Natural killer cell (primary cell): ENCODE results near the gene PLCH1. TPM values are rescaled to one million over a fixed set of nuclear protein-coding genes. Genes with fewer than 3 reads are reported as not detected.

Experiments
- ATAC-seq, 3 donors: fragments of 150-1000 bp in 2 of 3; fragments of 200-7000 bp in 1 of 3; cut with Tn5 transposase; 1 replicate in 1 of 3; 2 replicates in 2 of 3; pipeline ENCODE4 v1.10.0; 2021; ENCODE audit warnings: mild to moderate bottlenecking in 2 of 3, moderate library complexity in 2 of 3
- DNase-seq, 2 donors: peaks; one replicate each; pipeline versions ENCODE4 v3.0.0 to v3.0.0-alpha.2; 2013 to 2021; ENCODE audit warnings: mixed read lengths in 1 of 2
- H3K27ac ChIP-seq: one replicate; pipeline ENCODE4 v1.5.1; 2013; ENCODE audit warnings: mild to moderate bottlenecking, low read length
- H3K27me3 ChIP-seq: one replicate; pipeline ENCODE4 v1.6.1; 2013; ENCODE audit warnings: low read length; ENCODE audit not compliant: control insufficient read depth, insufficient read depth
- H3K36me3 ChIP-seq: one replicate; pipeline ENCODE4 v1.6.1; 2013; ENCODE audit warnings: low read length; ENCODE audit not compliant: control insufficient read depth, insufficient read depth
- H3K4me1 ChIP-seq: one replicate; pipeline ENCODE4 v1.6.1; 2013; ENCODE audit warnings: low read length; ENCODE audit not compliant: control insufficient read depth, insufficient read depth
- H3K4me3 ChIP-seq: one replicate; pipeline ENCODE4 v1.5.1; 2013; ENCODE audit warnings: low read length
- H3K9me3 ChIP-seq: one replicate; pipeline ENCODE4 v1.6.1; 2013; ENCODE audit warnings: low read length; ENCODE audit not compliant: control insufficient read depth, insufficient read depth
- H3K27ac Mint-ChIP-seq, 2 donors: one replicate each; pipeline ENCODE4 v1.8.0; 2022; ENCODE audit warnings: mild to moderate bottlenecking in 2 of 2, mixed read lengths in 2 of 2, moderate library complexity in 1 of 2
- H3K27me3 Mint-ChIP-seq, 2 donors: one replicate each; pipeline ENCODE4 v1.8.0; 2022; ENCODE audit warnings: low read depth in 2 of 2, mixed read lengths in 2 of 2
- H3K36me3 Mint-ChIP-seq: one replicate; pipeline ENCODE4 v1.8.0; 2022; ENCODE audit warnings: mixed read lengths
- H3K4me1 Mint-ChIP-seq, 2 donors: one replicate each; pipeline ENCODE4 v1.8.0; 2022; ENCODE audit warnings: mixed read lengths in 2 of 2
- H3K4me3 Mint-ChIP-seq: one replicate; pipeline ENCODE4 v1.8.0; 2022; ENCODE audit warnings: mild to moderate bottlenecking, moderate library complexity, mixed read lengths
- H3K9me3 Mint-ChIP-seq, 2 donors: one replicate each; pipeline ENCODE4 v1.8.0; 2022; ENCODE audit warnings: mixed read lengths in 2 of 2
- WGBS: methylation state at CpG from one replicate; pipeline ENCODE4 v1.1.7; 2013; ENCODE audit warnings: missing lambda C conversion rate; ENCODE audit not compliant: insufficient coverage; 5-methylcytosine and 5-hydroxymethylcytosine counted together
- intact Hi-C: fragments of 100-400 bp; cut with micrococcal nuclease; formaldehyde crosslinking; loops from one replicate; pipeline ENCODE4 v1.14.2; 2022
- total RNA-seq, 4 donors: library from RNA; stranded (reverse); fragments of 120-200 nt in 1 of 4; gene quantifications; one replicate each; pipeline versions ENCODE4 v1.2.3 to v1.2.4, GENCODE V29; 2013 to 2022
- TF ChIP-seq, protein P1 (sequence below): fragments of 200-600 bp; IDR thresholded peaks from one replicate; pipeline ENCODE4 v1.8.0; 2022; ENCODE audit warnings: antibody characterized with exemption

PLCH1 gene
- total RNA-seq, 3 donors from 2014 or later (not counting 1 experiment from before 2014, with no cell fraction given), result 0.05 to 0.26 (median 0.08) TPM

- TF ChIP-seq, protein P1, sequence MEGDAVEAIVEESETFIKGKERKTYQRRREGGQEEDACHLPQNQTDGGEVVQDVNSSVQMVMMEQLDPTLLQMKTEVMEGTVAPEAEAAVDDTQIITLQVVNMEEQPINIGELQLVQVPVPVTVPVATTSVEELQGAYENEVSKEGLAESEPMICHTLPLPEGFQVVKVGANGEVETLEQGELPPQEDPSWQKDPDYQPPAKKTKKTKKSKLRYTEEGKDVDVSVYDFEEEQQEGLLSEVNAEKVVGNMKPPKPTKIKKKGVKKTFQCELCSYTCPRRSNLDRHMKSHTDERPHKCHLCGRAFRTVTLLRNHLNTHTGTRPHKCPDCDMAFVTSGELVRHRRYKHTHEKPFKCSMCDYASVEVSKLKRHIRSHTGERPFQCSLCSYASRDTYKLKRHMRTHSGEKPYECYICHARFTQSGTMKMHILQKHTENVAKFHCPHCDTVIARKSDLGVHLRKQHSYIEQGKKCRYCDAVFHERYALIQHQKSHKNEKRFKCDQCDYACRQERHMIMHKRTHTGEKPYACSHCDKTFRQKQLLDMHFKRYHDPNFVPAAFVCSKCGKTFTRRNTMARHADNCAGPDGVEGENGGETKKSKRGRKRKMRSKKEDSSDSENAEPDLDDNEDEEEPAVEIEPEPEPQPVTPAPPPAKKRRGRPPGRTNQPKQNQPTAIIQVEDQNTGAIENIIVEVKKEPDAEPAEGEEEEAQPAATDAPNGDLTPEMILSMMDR, result no peak
- Mint-ChIP-seq H3K4me1 (peaks cover 17 to 24% of the 10 kb centered on the region in 2 donors), H3K36me3 (no peaks in the 10 kb centered on the region), H3K27me3 (peaks cover 43 to 57% of the 10 kb centered on the region in 2 donors), H3K27ac (no peak overlapping the region), H3K4me3 (peak overlapping the region; percentile 53), H3K9me3 (no peaks in the 10 kb centered on the region)
- Histone ChIP-seq H3K27me3 (peaks cover 27% of the 10 kb centered on the region), H3K27ac (no peak overlapping the region), H3K36me3 (no peaks in the 10 kb centered on the region), H3K4me3 (no peak overlapping the region), H3K9me3 (no peaks in the 10 kb centered on the region), H3K4me1 (peaks cover 19% of the 10 kb centered on the region)
- ATAC-seq (no peak), DNase-seq (no peak)
- 78% methylated on average over 1 of the region's 2 CpGs for WGBS
- intact Hi-C loops, result loop anchor here (10.0 kb wide), 1 partner anchor 127 kb away; the partner anchor contains the start of gene GMPS
Observed at GRCh38 chr3:155747286-155747945, 2.5 kb upstream of the PLCH1 start.

DNA sequence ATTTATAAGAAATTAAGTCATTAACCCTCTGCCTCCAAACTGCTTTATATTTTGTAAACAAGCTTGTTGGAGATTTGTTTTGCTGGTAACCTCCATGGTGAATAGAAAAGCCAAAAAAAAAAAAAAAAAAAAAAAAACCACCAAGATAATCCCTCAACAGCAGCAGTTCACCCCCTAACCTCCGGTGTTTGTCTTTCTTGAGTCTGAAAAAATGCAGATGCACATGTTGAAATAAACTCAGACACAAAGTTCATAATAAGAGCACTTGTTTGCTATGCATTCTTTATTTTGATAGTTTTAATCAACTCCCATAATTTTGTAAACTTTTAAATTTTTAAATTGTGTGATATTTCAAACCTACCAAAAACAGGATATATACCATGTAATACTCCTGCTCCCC lies 1.8 kb upstream of the PLCH1 start:
- Mint-ChIP-seq H3K4me1 (peaks cover 17 to 24% of the 10 kb centered on the region in 2 donors), H3K4me3 (peak overlapping the region; percentile 32), H3K9me3 (no peaks in the 10 kb centered on the region), H3K27ac (no peak overlapping the region), H3K36me3 (no peaks in the 10 kb centered on the region), H3K27me3 (peaks cover 45 to 60% of the 10 kb centered on the region in 2 donors)
- DNase-seq (no peak), ATAC-seq (no peak)
- Histone ChIP-seq H3K27ac (no peak overlapping the region), H3K36me3 (no peaks in the 10 kb centered on the region), H3K4me1 (peaks cover 19% of the 10 kb centered on the region), H3K27me3 (peaks cover 34% of the 10 kb centered on the region), H3K9me3 (no peaks in the 10 kb centered on the region), H3K4me3 (no peak overlapping the region)
- no CpG with 5 or more reads among the region's 1 CpG for WGBS
- TF ChIP-seq, protein P1, result no peak
- intact Hi-C loops, result loop anchor here (10.0 kb wide), 1 partner anchor 128 kb away; the partner anchor contains the start of gene GMPS

GRCh38 chr3:155745795-155746550 lies 1.1 kb upstream of the PLCH1 start:
- no peak overlapping the region for H3K27ac ChIP-seq
- ATAC-seq (no peak), DNase-seq (peak in 1 of 2 donors; percentile 12)
- H3K27me3 ChIP-seq, result peaks cover 35% of the 10 kb centered on the region
- Mint-ChIP-seq H3K27me3 (peaks cover 45 to 63% of the 10 kb centered on the region in 2 donors), H3K4me3 (peak overlapping the region; percentile 94), H3K36me3 (no peaks in the 10 kb centered on the region), H3K9me3 (no peaks in the 10 kb centered on the region), H3K4me1 (peaks cover 17 to 24% of the 10 kb centered on the region in 2 donors), H3K27ac (no peak overlapping the region)
- 29% methylated on average over 19 of the region's 19 CpGs for WGBS
- intact Hi-C loops, result loop anchor here (10.0 kb wide), 1 partner anchor 129 kb away; the partner anchor contains the start of gene GMPS
- H3K4me1 ChIP-seq, result peaks cover 19% of the 10 kb centered on the region
- TF ChIP-seq, protein P1, result no peak
- no peaks in the 10 kb centered on the region for H3K9me3 ChIP-seq
- no peak overlapping the region for H3K4me3 ChIP-seq
- H3K36me3 ChIP-seq, result no peaks in the 10 kb centered on the region
